Peyer's patch (tissue), 4 donors: ENCODE results near the gene HOXB13. TPM values are rescaled to one million over a fixed set of nuclear protein-coding genes. Genes with fewer than 3 reads are reported as not detected.
A peak's percentile ranks its signal among the peaks of the same experiment; 100 is the strongest.

ENCODE experiments used
- DNase-seq, 3 donors: peaks; one replicate each; pipeline ENCODE4 v3.0.0-alpha.2; 2017 to 2019
- H3K27ac ChIP-seq, 4 donors: fragments of 200-600 bp; sonication (generic); one replicate each; pipeline ENCODE4 v1.5.1; 2016 to 2019
- H3K27me3 ChIP-seq, 2 donors: fragments of 200-600 bp; sonication (generic); one replicate each; pipeline ENCODE4 v1.5.1; 2019
- H3K36me3 ChIP-seq, 3 donors: fragments of 200-600 bp; sonication (generic); one replicate each; pipeline ENCODE4 v1.5.1; 2016 to 2019
- H3K4me1 ChIP-seq, 4 donors: fragments of 200-600 bp; sonication (generic); one replicate each; pipeline ENCODE4 v1.5.1; 2016 to 2019
- H3K4me3 ChIP-seq, 4 donors: fragments of 200-600 bp; sonication (generic); 1 replicate in 3 of 4; 2 replicates in 1 of 4; pipeline ENCODE4 v1.5.1; 2016 to 2019; ENCODE audit warnings: mild to moderate bottlenecking in 1 of 4
- H3K9me3 ChIP-seq, 4 donors: fragments of 200-600 bp; sonication (generic); one replicate each; pipeline ENCODE4 v1.5.1; 2016 to 2019; ENCODE audit warnings: mild to moderate bottlenecking in 1 of 4
- CTCF ChIP-seq, 6 experiments: fragments of 450-650 bp in 4 of 6; fragments of 200-600 bp in 2 of 6; sonication (generic) in 1 of 6; IDR thresholded peaks; one replicate each; pipeline ENCODE4 v1.5.1; 2017 to 2019; ENCODE audit warnings: antibody characterized with exemption in 6 of 6, mild to moderate bottlenecking in 3 of 6, moderate library complexity in 1 of 6
- POLR2A ChIP-seq, 2 donors: fragments of 450-650 bp; IDR thresholded peaks; one replicate each; pipeline ENCODE4 v1.5.1; 2017; ENCODE audit warnings: antibody characterized with exemption in 2 of 2, mild to moderate bottlenecking in 2 of 2, moderate library complexity in 2 of 2
- total RNA-seq, 4 donors: library from RNA; depleted of rRNA; stranded (reverse); fragments of >200 nt; gene quantifications; one replicate each; pipeline ENCODE4 v1.1.0, GENCODE V29; 2016

The HOXB13 gene
- total RNA-seq, 4 donors from 2014 or later, result 0.54 TPM; not detected in 3

DNA sequence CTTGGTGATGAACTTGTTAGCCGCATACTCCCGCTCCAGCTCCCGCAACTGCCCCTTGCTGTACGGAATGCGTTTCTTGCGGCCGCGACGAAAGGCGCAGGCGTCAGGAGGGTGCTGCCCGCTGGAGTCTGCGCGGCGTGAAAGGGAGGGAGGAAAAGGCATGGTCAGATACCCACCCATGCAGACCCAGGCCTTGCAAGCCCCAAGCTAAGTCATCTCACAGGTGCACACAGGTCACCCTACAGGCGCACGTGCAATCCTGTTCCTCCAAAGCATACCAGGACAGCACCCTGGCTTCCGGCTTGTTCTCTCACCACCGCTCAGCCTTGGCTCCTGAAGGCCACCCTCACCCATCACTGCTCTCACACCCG is 1.6 kb downstream of the HOXB13 start:
- DNase-seq, result no peak
- no peak overlapping the region for H3K27ac ChIP-seq
- H3K4me3 ChIP-seq, result no peak overlapping the region
- peaks cover 0 to 84% of the 10 kb centered on the region in 2 donors for H3K27me3 ChIP-seq
- H3K9me3 ChIP-seq, result no peaks in the 10 kb centered on the region
- H3K36me3 ChIP-seq, result no peaks in the 10 kb centered on the region
- peaks cover 0 to 42% (median 17%) of the 10 kb centered on the region in 4 donors for H3K4me1 ChIP-seq
- no peak for TF ChIP-seq POLR2A (IDR thresholded peaks at IDR 0.05)
- no peak for TF ChIP-seq CTCF (IDR thresholded peaks at IDR 0.05)

- TF ChIP-seq POLR2A (IDR thresholded peaks at IDR 0.05) (no peak), CTCF (IDR thresholded peaks at IDR 0.05) (no peak)
- Histone ChIP-seq H3K27ac (no peak overlapping the region), H3K4me3 (no peak overlapping the region), H3K4me1 (peaks cover 0 to 42% (median 17%) of the 10 kb centered on the region in 4 donors), H3K27me3 (peaks cover 0 to 89% of the 10 kb centered on the region in 2 donors), H3K36me3 (no peaks in the 10 kb centered on the region), H3K9me3 (no peaks in the 10 kb centered on the region)
- no peak for DNase-seq
Observed at GRCh38 chr17:48726114-48726915, 2.2 kb downstream of the HOXB13 start.

DNA sequence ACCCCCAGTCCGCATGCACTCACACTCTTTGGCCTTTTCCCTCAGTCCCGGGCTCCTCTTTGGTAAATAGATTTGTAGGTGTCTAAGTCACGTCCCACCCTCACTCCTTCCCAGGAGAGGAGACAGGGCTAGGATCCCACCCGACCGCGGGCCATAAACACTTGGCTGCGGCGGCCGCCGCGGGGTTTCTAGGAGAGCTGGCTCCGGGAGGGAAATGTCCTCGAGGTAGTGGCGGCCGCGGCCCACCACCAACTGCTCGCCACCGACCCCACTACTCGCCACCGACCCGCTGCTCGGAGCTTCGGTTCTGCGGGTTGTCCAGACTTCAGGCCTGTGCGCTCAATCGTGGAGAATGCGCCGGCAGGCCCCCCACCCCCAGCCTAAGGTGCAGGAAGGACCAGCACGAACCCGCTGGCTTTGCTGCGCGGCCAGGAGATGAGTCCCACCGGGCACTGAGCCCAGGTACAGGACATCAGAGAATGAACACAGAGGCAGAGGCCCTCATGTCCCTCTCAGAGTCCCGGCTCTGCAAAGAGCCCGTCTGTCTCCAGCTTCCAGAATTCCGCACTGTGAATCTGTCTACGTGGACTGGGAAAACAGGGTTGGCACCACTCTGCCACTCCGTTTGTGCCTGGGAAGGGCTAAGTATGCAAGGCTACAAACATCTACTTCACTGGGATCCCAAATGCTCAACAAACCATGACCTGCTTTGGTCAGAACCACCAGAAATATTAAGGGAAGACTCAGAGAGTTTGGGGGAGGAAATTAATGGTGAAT is 3.1 kb downstream of the HOXB13 start:
- peak in 1 of 3 donors; percentile 52 for DNase-seq
- TF ChIP-seq CTCF (IDR thresholded peaks at IDR 0.05) (no peak), POLR2A (IDR thresholded peaks at IDR 0.05) (no peak)
- no peaks in the 10 kb centered on the region for H3K36me3 ChIP-seq
- H3K27ac ChIP-seq, result no peak overlapping the region
- peaks cover 0 to 42% (median 17%) of the 10 kb centered on the region in 4 donors for H3K4me1 ChIP-seq
- no peaks in the 10 kb centered on the region for H3K9me3 ChIP-seq
- H3K27me3 ChIP-seq, result peaks cover 0 to 90% of the 10 kb centered on the region in 2 donors
- H3K4me3 ChIP-seq, result peak overlapping the region in 2 of 4 donors; percentile 0 to 23

- no peak overlapping the region for H3K27ac ChIP-seq
- no peak for DNase-seq
- H3K4me1 ChIP-seq, result peaks cover 0 to 42% (median 17%) of the 10 kb centered on the region in 4 donors
- H3K27me3 ChIP-seq, result peaks cover 0 to 92% of the 10 kb centered on the region in 2 donors
- peak overlapping the region in 2 of 4 donors; percentile 0 to 23 for H3K4me3 ChIP-seq
- TF ChIP-seq POLR2A (IDR thresholded peaks at IDR 0.05), result no peak
- no peak for TF ChIP-seq CTCF (IDR thresholded peaks at IDR 0.05)
- no peaks in the 10 kb centered on the region for H3K36me3 ChIP-seq
- H3K9me3 ChIP-seq, result no peaks in the 10 kb centered on the region
Observed at GRCh38 chr17:48725004-48725287, 3.6 kb downstream of the HOXB13 start.

DNA sequence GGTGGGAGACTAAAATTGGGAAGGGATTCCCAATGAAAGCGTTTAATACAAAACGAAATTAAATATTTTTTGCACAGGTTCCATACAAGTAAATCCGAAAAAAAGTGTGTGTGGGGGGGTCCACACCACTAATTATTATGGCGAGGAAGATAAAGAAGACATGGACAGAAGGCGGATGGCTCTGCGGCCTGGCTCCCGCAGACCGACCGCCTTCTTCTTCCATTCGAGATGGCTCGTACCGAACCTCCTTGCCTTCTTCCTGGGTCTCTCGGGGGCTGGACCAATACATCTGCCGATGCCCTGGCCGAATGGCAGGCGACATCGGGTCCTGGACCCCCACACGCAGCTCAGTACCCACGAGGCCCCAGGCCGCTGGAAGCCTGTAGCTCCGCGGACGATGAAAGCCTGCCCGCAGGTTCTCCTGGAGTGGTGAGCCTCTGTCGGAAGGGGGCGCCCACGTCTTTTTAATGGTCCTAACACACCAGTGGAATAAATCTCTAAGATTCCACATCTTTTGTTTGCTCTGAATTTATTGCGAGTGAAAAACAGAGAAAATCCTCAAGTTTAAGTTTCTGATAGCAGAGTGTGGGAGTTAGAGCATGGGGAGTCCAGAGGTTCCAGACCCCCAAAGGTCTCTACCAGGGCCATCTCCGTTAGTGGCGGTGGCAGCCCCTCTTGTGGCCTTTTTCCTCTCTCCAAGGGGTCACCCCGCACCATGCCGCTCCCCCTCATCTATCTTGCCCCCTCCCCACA is 4.1 kb downstream of the HOXB13 start:
- Histone ChIP-seq H3K27ac (no peak overlapping the region), H3K4me1 (peaks cover 0 to 45% (median 17%) of the 10 kb centered on the region in 4 donors), H3K9me3 (no peaks in the 10 kb centered on the region), H3K4me3 (peak overlapping the region in 1 of 4 donors; percentile 23), H3K27me3 (peaks cover 0 to 93% of the 10 kb centered on the region in 2 donors), H3K36me3 (no peaks in the 10 kb centered on the region)
- TF ChIP-seq CTCF (IDR thresholded peaks at IDR 0.05), result peak; percentile 19 to 77 (median 66)
- TF ChIP-seq POLR2A (IDR thresholded peaks at IDR 0.05), result no peak
- peak; percentile 64 to 94 (median 93) for DNase-seq
